Activated naive CD8-positive, alpha-beta T cell treated with anti-CD3 and anti-CD28 coated beads for 36 hours (primary cell): ENCODE data around the gene TPD52L1. TPM values are rescaled to one million over a fixed set of nuclear protein-coding genes. Genes with fewer than 3 reads are reported as not detected.
"Not testable (repeated sequence)": the region's sequence is repeated elsewhere in the genome, so short reads cannot be mapped to it uniquely, and the experiment has no call there.

Source experiments
- DNase-seq: peaks from one replicate; pipeline ENCODE4 v3.0.0; 2021
- H3K27ac Mint-ChIP-seq: one replicate; pipeline ENCODE4 v1.8.0; 2022; ENCODE audit warnings: mild to moderate bottlenecking, moderate library complexity, mixed read lengths
- H3K27me3 Mint-ChIP-seq: one replicate; pipeline ENCODE4 v1.8.0; 2022; ENCODE audit warnings: mild to moderate bottlenecking, mixed read lengths
- H3K36me3 Mint-ChIP-seq: one replicate; pipeline ENCODE4 v1.8.0; 2021; ENCODE audit warnings: mild to moderate bottlenecking, mixed read lengths
- H3K4me1 Mint-ChIP-seq: one replicate; pipeline ENCODE4 v1.8.0; 2021; ENCODE audit warnings: mixed read lengths
- H3K4me3 Mint-ChIP-seq: one replicate; pipeline ENCODE4 v1.8.0; 2022; ENCODE audit warnings: mild to moderate bottlenecking, moderate library complexity, mixed read lengths
- H3K9me3 Mint-ChIP-seq: one replicate; pipeline ENCODE4 v1.8.0; 2022; ENCODE audit warnings: mixed read lengths
- total RNA-seq, 2 experiments: library from RNA; stranded (reverse); gene quantifications; one replicate each; pipeline ENCODE4 v1.2.3, GENCODE V29; 2021

Gene TPD52L1
- total RNA-seq, 2 experiments from 2014 or later = 0.40 to 0.87 TPM

DNA sequence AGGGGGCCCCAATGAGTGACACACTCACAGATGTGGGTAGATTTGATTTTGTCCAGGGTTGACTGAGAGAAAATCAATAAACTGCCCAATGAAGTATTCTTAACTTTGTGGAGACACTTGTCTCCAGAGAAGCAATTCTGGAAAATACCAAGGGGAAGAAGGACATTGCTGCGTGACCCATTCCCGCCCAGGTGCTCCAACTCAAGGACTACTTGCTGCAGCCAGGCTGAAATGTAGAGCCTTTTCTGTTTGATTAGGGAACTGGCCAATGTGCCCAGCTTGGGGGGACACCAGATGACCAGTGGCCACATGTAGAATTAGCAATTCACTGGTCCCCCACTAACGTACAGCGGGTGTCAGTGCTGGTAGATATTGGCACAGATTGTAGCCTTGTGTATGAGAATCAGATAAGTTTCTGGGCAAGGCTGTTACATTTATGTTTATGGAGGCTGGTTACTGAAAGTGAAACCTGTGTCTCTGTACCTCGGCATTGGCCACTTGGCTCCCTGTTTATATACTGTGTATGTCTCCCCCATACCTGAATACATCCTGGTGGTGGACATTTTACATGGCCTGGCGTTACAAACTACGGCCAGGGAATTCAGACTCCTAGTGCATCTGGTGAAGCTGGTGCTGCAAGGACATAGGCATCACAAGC is 115.9 kb downstream of the TPD52L1 start:
- Mint-ChIP-seq H3K4me1 (no peaks in the 10 kb centered on the region), H3K27ac (no peak overlapping the region), H3K27me3 (no peaks in the 10 kb centered on the region), H3K4me3 (no peak overlapping the region), H3K9me3 (no peaks in the 10 kb centered on the region), H3K36me3 (peaks cover 30% of the 10 kb centered on the region)
- DNase-seq = no peak

DNA sequence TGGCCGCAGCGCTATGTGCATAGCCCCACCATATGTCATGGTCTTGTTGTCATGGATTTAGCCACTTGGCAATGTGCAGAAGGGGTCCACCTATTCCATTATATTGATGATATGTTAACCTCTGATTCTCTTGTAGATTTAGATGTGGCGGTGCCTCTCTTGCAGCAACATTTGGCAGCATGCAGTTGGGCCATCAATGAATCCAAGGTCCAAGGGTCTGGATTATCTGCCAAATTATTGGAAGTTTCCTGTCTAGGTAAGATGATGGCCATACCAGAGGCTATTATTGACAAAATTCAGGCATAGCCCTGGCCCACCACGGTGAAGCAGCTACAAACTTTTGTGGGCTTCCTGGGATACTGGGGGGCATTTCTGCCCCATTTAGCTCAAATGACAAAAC is 116.8 kb downstream of the TPD52L1 start:
- no peaks in the 10 kb centered on the region for H3K9me3 Mint-ChIP-seq
- no peak for DNase-seq
- no peaks in the 10 kb centered on the region for H3K27me3 Mint-ChIP-seq
- H3K4me3 Mint-ChIP-seq = no peak overlapping the region
- H3K36me3 Mint-ChIP-seq = peaks cover 38% of the 10 kb centered on the region
- H3K27ac Mint-ChIP-seq = no peak overlapping the region
- H3K4me1 Mint-ChIP-seq = no peaks in the 10 kb centered on the region

DNA sequence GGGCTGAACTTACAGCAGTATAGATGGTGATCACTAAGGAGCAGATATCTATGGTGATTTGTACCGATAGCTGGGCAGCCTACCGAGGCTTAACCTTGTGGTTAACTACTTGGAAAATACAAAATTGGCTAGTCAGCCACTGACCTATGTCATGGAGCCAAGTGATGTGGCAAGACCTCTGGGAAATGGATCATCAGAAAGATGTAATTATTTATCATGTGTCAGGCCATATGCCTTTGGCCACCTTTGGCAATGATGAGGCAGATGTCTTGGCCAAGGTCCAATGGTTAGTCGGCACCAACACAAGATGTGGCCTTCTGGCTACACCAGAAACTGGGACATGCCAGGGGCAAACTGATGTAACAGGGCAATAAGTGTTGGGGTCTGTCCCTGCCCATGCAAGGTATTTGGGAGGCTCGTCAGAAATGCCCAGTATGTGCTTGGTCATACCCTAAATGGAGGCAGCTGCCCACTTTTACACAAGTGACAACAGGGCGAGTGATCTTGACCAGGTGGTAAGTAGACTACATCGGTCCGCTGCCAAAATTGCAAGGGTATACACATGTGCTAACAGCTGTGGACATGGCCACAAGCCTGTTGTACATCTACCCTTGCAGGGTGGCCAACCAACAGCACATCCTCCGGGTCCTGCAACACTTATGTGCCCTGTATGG is 118.0 kb downstream of the TPD52L1 start:
- H3K36me3 Mint-ChIP-seq = peaks cover 47% of the 10 kb centered on the region
- H3K27ac Mint-ChIP-seq = no peak overlapping the region
- H3K4me1 Mint-ChIP-seq = no peaks in the 10 kb centered on the region
- no peaks in the 10 kb centered on the region for H3K27me3 Mint-ChIP-seq
- H3K4me3 Mint-ChIP-seq = no peak overlapping the region
- H3K9me3 Mint-ChIP-seq = no peaks in the 10 kb centered on the region
- DNase-seq = no peak

DNA sequence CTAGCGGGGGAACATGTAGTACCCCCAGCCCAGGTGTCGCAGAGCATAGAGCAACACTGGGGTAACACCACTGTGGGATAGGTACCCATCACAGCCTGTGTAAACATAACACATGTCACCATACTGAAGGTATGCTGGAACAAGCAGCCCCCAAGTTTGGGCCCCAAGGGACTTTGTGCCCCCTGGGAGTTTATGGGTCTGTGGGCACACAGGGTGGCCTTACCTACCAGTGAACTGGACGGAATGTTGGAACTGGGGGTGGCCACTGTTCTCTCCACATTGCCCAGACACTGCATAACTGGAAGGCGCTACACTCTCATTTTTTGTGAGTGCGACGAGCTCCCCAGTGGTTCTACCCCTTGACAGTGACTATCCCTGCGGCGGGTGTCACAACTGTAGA is 119.7 kb downstream of the TPD52L1 start:
- H3K27ac Mint-ChIP-seq = no peak overlapping the region
- no peaks in the 10 kb centered on the region for H3K4me1 Mint-ChIP-seq
- peaks cover 52% of the 10 kb centered on the region for H3K36me3 Mint-ChIP-seq
- H3K9me3 Mint-ChIP-seq = no peaks in the 10 kb centered on the region
- H3K4me3 Mint-ChIP-seq = no peak overlapping the region
- H3K27me3 Mint-ChIP-seq = no peaks in the 10 kb centered on the region
- DNase-seq = no peak

DNA sequence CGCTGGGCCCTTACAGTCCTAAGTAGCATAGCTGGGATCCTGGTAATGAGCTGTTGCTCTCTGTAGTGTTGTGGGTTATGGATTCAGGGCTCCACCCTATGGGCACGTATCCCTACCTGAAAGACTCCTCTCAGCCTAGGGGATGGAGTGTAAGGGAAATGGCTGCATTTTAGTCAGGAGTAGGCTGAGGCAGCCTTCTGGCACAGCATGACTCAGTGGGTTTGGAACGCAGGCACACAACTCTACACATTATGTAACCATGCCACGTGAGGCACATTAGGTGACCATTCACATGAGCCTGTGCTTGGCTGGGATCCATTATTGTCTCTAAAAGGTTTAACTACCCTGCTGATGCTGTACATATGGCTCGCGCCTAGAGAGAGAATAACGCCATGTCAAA is 120.4 kb downstream of the TPD52L1 start:
- Mint-ChIP-seq H3K36me3 (peaks cover 58% of the 10 kb centered on the region), H3K27me3 (no peaks in the 10 kb centered on the region), H3K9me3 (no peaks in the 10 kb centered on the region), H3K4me3 (no peak overlapping the region), H3K4me1 (peaks cover 4% of the 10 kb centered on the region), H3K27ac (no peak overlapping the region)
- no peak for DNase-seq

DNA sequence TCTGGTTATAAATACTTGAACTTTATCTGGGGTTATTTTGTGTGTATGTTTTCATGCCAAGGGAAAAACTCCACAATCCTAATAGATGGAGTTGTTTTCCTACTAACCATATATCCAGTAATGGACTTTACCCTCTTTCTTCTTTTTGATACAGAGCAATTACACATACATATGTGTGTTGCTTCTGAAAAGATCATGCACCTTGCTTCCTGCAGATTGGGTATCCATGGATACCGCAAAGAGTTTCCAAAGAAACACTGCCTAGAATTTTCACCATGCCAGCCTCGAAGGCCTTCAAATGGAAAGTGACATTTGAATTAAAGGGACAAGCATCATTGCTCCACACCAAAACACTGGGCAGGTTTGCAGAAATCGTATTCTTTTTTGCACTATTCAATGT is 121.4 kb downstream of the TPD52L1 start:
- Mint-ChIP-seq H3K4me3 (no peak overlapping the region), H3K4me1 (peaks cover 9% of the 10 kb centered on the region), H3K9me3 (no peaks in the 10 kb centered on the region), H3K36me3 (peaks cover 62% of the 10 kb centered on the region), H3K27ac (no peak overlapping the region), H3K27me3 (no peaks in the 10 kb centered on the region)
- DNase-seq = no peak

DNA sequence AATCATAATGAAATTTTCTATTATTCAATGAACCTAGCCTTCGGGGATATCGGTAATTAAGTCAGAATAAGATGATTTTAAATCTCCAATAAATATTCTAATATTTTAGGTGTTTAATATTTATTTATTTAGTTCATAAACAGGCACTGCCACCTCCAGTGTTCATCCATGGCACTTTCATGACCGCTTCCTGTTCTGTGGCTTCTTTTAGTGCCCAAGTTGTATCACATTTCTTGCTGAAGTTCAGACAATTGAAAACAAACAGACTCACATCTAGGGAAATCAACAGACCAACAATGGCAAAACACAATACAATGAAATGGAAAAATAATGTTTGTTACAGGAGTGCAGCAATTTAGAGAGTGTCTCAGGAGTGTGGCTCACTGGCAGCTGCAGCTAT is 122.2 kb downstream of the TPD52L1 start:
- Mint-ChIP-seq H3K27ac (no peak overlapping the region), H3K4me3 (no peak overlapping the region), H3K36me3 (peaks cover 70% of the 10 kb centered on the region), H3K27me3 (no peaks in the 10 kb centered on the region), H3K9me3 (peaks cover 2% of the 10 kb centered on the region), H3K4me1 (peaks cover 13% of the 10 kb centered on the region)
- DNase-seq = no peak

DNA sequence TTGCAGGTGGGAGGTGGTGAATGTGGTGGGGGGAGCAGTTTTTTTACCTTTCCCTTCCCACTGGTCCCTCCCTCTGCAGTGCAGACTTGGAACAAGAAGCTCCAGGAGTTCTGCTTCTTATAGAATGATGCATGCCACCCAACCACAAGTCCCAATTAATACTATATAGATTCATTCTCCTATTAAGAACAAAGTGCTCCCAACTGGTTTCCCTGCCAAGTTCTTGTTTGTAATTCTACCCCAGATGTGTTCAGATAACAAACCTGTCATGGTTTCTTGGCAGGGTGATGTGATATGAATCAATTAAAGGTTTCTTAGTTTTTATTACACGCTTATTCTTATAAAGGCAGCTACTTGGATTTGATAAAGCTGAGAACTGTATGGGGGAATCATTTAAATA is 124.3 kb downstream of the TPD52L1 start:
- Mint-ChIP-seq H3K36me3 (peaks cover 76% of the 10 kb centered on the region), H3K4me3 (no peak overlapping the region), H3K27ac (no peak overlapping the region), H3K9me3 (peaks cover 15% of the 10 kb centered on the region), H3K27me3 (no peaks in the 10 kb centered on the region), H3K4me1 (peaks cover 21% of the 10 kb centered on the region)
- no peak for DNase-seq

DNA sequence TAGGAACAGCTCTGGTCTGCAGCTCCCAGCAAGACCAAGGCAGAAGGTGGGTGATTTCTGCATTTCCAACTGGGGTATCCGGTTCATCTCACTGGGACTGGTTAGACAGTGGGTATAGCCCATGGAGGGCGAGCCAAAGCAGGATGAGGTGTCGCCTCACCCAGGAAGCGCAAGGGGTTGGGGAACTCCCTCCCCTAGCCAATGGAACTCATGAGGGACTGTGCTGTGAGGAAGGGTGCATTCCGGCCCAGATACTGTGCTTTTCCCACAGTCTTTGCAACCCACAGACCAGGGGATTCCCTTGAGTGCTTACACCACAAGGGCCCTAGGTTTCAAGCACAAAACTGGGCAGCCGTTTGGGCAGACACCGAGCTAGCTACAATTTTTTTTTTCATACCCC is 126.4 kb downstream of the TPD52L1 start:
- peaks cover 29% of the 10 kb centered on the region for H3K9me3 Mint-ChIP-seq
- no peak overlapping the region for H3K27ac Mint-ChIP-seq
- DNase-seq = no peak
- H3K4me1 Mint-ChIP-seq = peaks cover 31% of the 10 kb centered on the region
- peaks cover 78% of the 10 kb centered on the region for H3K36me3 Mint-ChIP-seq
- H3K27me3 Mint-ChIP-seq = no peaks in the 10 kb centered on the region
- H3K4me3 Mint-ChIP-seq = no peak overlapping the region

DNA sequence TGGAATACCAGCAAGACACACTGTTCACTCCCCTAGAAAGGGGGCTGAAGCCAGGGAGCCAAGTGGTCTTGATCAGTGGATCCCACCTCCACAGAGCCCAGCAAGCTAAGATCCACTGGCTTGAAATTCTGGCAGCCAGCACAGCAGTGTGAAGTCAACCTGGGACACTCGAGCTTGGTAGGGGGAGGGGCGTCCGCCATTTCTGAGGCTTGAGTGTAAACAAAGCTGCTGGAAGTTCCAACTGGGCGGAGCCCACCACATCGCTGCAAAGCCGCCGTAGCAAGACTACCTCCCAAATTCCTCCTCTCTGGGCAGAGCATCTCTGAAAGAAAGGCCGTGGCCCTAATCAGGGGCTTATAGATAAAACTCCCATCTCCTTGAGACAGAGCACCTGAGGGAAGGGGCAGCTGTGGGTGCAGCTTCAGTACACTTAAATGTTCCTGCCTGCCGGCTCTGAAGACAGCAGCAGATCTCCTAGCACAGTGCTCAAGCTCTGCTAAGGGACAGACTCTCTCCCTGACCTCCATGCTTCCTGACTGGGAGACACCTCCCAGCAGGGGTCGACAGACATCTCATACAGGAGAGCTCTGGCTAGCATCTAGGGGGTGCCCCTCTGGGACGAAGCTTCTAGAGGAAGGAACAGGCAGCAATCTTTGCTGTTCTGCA is 126.9 kb downstream of the TPD52L1 start:
- DNase-seq, H3K27me3 Mint-ChIP-seq, H3K27ac Mint-ChIP-seq, H3K4me3 Mint-ChIP-seq: not testable (repeated sequence)
- peaks cover 78% of the 10 kb centered on the region for H3K36me3 Mint-ChIP-seq
- peaks cover 33% of the 10 kb centered on the region for H3K4me1 Mint-ChIP-seq
- peaks cover 32% of the 10 kb centered on the region for H3K9me3 Mint-ChIP-seq

DNA sequence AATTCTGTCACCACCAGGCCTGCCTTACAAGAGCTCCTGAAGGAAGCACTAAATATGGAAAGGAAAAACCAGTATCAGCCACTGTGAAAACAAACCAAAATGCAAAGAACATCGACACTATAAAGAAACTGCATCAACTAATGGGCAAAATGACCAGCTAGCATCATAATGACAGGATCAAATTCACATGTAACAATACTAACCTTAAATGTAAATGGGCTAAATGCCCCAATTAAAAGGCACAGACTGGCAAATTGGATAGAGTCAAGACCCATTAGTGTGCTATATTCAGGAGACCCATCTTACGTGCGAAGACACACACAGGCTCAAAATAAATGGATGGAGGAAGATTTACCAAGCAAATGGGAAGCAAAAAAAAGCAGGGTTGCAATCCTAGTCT is 128.9 kb downstream of the TPD52L1 start:
- peaks cover 35% of the 10 kb centered on the region for H3K4me1 Mint-ChIP-seq
- H3K9me3 Mint-ChIP-seq = peaks cover 37% of the 10 kb centered on the region
- not testable (repeated sequence) for DNase-seq, H3K4me3 Mint-ChIP-seq, H3K27me3 Mint-ChIP-seq, H3K27ac Mint-ChIP-seq
- H3K36me3 Mint-ChIP-seq = peaks cover 85% of the 10 kb centered on the region

DNA sequence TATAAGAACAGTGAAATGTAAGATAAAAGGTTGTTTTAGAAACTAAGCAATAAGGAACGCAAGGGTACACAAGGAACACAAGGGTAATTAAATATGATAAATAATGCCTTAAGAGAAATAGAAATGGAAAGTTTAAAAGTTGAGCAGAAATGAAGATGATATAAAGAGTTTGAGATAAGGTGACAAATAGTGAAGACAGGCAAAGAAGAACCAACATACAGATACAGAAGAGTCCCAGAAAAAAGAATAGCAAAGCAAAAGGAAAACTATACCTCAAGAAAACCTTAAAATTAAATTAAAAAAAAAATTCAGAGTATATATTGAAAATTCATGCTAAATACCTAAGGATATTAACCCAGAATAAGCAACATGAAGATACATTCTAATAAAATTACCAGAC is 131.8 kb downstream of the TPD52L1 start:
- no peak overlapping the region for H3K4me3 Mint-ChIP-seq
- no peak for DNase-seq
- peaks cover 22% of the 10 kb centered on the region for H3K4me1 Mint-ChIP-seq
- peaks cover 50% of the 10 kb centered on the region for H3K9me3 Mint-ChIP-seq
- H3K27ac Mint-ChIP-seq = no peak overlapping the region
- no peaks in the 10 kb centered on the region for H3K27me3 Mint-ChIP-seq
- H3K36me3 Mint-ChIP-seq = peaks cover 90% of the 10 kb centered on the region

DNA sequence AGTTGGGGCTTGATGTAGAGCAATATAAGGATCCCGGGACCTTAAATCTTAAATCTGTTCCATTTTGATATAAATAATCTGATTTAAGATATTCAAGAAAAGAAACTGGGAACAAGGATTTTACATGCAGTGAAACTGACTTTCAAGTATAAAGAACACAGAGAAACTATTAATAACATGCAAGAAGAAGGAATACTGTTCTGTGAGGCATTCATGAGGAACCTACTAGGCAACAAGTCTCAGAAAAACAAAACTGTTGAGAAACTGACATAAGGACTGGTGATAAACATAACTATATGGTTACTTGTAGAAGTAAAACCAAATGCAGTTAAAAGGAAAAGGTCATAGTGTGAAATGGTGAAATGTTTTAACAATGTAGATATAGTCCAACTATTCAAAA is 132.4 kb downstream of the TPD52L1 start:
- H3K9me3 Mint-ChIP-seq = peaks cover 48% of the 10 kb centered on the region
- peaks cover 88% of the 10 kb centered on the region for H3K36me3 Mint-ChIP-seq
- no peak overlapping the region for H3K27ac Mint-ChIP-seq
- H3K4me1 Mint-ChIP-seq = peaks cover 22% of the 10 kb centered on the region
- H3K27me3 Mint-ChIP-seq = no peaks in the 10 kb centered on the region
- no peak for DNase-seq
- H3K4me3 Mint-ChIP-seq = no peak overlapping the region

DNA sequence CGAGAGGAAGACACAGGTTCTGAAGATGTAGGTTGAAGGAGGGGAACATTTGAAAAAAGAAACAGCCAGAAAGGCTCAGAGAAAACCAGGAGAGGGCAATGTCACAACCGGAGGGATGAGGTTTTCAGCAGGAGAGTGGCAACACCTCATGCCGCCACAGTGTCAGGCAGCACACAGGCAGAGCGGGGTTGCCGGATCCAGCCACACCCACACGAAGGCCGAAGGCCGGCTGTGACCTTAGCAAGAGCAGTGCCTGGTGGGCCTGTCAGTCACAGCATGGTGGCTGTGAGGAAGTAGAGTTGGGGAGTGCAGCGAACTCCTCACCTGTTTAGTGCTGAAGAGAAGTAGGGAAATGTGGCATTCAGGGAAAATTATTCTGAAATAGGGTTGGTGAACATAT is 134.1 kb downstream of the TPD52L1 start:
- H3K4me3 Mint-ChIP-seq = no peak overlapping the region
- H3K27me3 Mint-ChIP-seq = no peaks in the 10 kb centered on the region
- peaks cover 37% of the 10 kb centered on the region for H3K9me3 Mint-ChIP-seq
- DNase-seq = no peak
- peaks cover 18% of the 10 kb centered on the region for H3K4me1 Mint-ChIP-seq
- peaks cover 86% of the 10 kb centered on the region for H3K36me3 Mint-ChIP-seq
- H3K27ac Mint-ChIP-seq = no peak overlapping the region

DNA sequence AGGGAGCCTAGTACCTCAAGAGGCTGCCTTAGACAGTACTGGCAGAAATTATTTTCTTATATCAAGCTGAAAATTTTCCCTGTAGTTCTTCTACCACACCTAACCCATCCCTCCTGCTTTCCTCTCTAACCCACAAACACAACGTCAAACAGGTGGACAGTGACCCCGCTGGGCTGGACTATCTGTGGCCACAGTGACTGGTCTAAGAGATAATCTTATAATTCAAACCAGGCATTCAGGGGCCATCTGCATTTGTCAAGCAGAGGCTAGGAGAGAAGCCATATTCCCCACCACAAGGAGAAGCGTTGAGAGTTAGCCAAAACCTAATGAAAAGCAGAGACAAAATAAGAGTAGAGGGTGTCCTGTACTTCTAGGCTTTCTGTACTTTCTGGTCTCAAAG is 140.0 kb downstream of the TPD52L1 start:
- Mint-ChIP-seq H3K27ac (no peak overlapping the region), H3K36me3 (peaks cover 76% of the 10 kb centered on the region), H3K4me1 (peaks cover 38% of the 10 kb centered on the region)

DNA sequence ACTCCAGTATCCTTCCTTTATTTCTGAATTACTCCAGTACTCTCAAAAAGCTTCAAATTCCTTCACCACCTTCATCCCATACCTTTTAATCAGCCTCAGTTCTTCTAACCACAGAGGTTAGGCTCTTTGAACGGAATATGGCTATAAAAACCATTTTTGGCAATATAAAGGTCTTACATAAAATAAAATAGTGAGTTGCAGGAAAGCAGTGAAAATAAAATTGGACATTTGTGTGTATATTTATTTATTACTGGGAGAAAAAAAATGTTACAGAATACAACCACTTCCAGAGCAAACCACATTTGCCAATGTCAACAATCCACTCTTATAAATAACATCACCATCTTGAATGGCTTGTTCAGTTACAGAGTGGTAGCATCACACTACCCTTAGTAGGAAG is 140.5 kb downstream of the TPD52L1 start:
- no peak overlapping the region for H3K4me3 Mint-ChIP-seq
- H3K27me3 Mint-ChIP-seq = no peaks in the 10 kb centered on the region
- peaks cover 41% of the 10 kb centered on the region for H3K4me1 Mint-ChIP-seq
- H3K9me3 Mint-ChIP-seq = peaks cover 9% of the 10 kb centered on the region
- H3K36me3 Mint-ChIP-seq = peaks cover 81% of the 10 kb centered on the region
- no peak overlapping the region for H3K27ac Mint-ChIP-seq
- no peak for DNase-seq

More for the DNA sequence above, 140.0 kb downstream of the TPD52L1 start:
- Mint-ChIP-seq H3K27me3 (no peaks in the 10 kb centered on the region), H3K9me3 (peaks cover 9% of the 10 kb centered on the region), H3K4me3 (no peak overlapping the region)
- DNase-seq = no peak
